Measurements from ENCODE around the gene C8A.

Gene C8A

GRCh38 chr1:56868761-56869160 is 14.2 kb downstream of the C8A start:
- Histone ChIP-seq H3K36me3 (ENCODE audit: control insufficient read depth in 1 of 2, insufficient read depth in 2 of 2, low read length in 2 of 2) (no peaks in the 10 kb centered on the region), H3K14ac (ENCODE audit: low read length) (no peak overlapping the region), H2AFZ (ENCODE audit: insufficient read depth, low read length, poor library complexity) (no peak overlapping the region), H2BK120ac (ENCODE audit: insufficient read depth, low read length, poor library complexity) (no peak overlapping the region), H4K91ac (ENCODE audit: low read depth, low read length) (no peak overlapping the region), H3K27me3 (ENCODE audit: insufficient read depth, low read length) (no peaks in the 10 kb centered on the region), H3K4me3 (ENCODE audit: low read depth, low read length) (no peak overlapping the region), H3K9me3 (ENCODE audit: insufficient read depth, low read depth, low read length) (no peaks in the 10 kb centered on the region), H4K12ac (ENCODE audit: low read depth, low read length) (no peak overlapping the region), H3K27ac (ENCODE audit: low read depth, low read length) (no peak overlapping the region), H3K4ac (ENCODE audit: low read depth, low read length) (no peak overlapping the region), H2BK12ac (ENCODE audit: low read length) (no peak overlapping the region), H3K79me1 (ENCODE audit: low read length) (no peaks in the 10 kb centered on the region), H4K8ac (ENCODE audit: low read depth, low read length) (no peak overlapping the region), H2AK5ac (ENCODE audit: low read length) (no peak overlapping the region), H3K18ac (ENCODE audit: low read length) (no peak overlapping the region), H3K9ac (ENCODE audit: low read length) (no peak overlapping the region), H2BK5ac (ENCODE audit: low read depth, low read length, poor library complexity) (no peak overlapping the region), H3K4me1 (ENCODE audit: control insufficient read depth in 1 of 2, insufficient read depth in 2 of 2, low read length in 2 of 2) (no peaks in the 10 kb centered on the region), H3K4me2 (ENCODE audit: low read length) (no peak overlapping the region), H3K23ac (ENCODE audit: low read length) (no peak overlapping the region), H3K79me2 (ENCODE audit: control insufficient read depth, insufficient read depth, low read length, poor library complexity) (no peaks in the 10 kb centered on the region)
- no CpG with 5 or more reads among the region's 2 CpGs for WGBS (ENCODE audit: extremely low coverage, insufficient coverage, insufficient read length)
- no peak for DNase-seq

DNA sequence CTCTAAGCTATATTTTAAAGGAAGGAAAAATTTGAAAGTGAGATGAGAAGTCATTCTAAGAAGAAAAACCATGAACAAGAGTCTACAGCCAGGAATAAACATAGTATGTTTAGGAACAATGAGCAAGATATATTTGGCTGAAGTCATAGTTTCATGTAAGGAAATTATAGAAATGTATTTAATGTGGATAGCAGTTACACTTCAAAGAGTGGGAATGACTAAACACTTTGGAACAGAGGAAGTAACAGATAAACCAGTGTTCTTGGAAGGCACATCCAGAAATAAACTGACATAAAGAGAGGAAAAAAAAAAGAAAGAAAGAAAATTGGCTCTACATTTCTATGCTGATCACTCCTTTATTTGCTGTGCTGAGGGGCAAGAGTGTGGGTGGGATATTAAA is 18.0 kb downstream of the C8A start:
- Histone ChIP-seq H3K79me2 (ENCODE audit: control insufficient read depth, insufficient read depth, low read length, poor library complexity) (no peaks in the 10 kb centered on the region), H3K23ac (ENCODE audit: low read length) (no peak overlapping the region), H3K4ac (ENCODE audit: low read depth, low read length) (no peak overlapping the region)

DNA sequence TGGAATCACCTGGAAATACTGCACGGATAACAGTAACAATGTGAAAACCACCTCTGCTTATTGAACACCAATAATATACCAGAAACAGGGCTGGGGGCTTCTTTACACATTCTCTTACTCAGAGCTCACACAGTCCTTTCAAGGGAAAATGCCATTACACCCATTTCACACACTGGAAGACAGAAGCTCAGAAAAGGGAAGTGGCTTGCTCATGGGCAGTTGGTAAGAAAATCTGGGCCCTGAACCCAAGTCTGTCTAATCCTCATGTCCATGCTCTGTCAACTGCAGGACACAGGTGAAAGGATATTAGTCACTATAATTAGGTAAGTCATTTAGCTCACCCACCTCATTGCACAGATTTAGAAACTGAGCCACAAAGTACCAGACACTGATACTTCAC is 18.6 kb downstream of the C8A start:
- H3K14ac ChIP-seq (ENCODE audit: low read length) = no peak overlapping the region
- H3K79me2 ChIP-seq (ENCODE audit: control insufficient read depth, insufficient read depth, low read length, poor library complexity) = no peaks in the 10 kb centered on the region
- no peaks in the 10 kb centered on the region for H3K9me3 ChIP-seq (ENCODE audit: insufficient read depth, low read depth, low read length)
- WGBS (ENCODE audit: extremely low coverage, insufficient coverage, insufficient read length) = no CpG with 5 or more reads among the region's 1 CpG
- no peaks in the 10 kb centered on the region for H3K36me3 ChIP-seq (ENCODE audit: control insufficient read depth in 1 of 2, insufficient read depth in 2 of 2, low read length in 2 of 2)
- no peak overlapping the region for H2AK5ac ChIP-seq (ENCODE audit: low read length)
- H4K12ac ChIP-seq (ENCODE audit: low read depth, low read length) = no peak overlapping the region
- no peak overlapping the region for H2BK12ac ChIP-seq (ENCODE audit: low read length)
- DNase-seq = no peak
- no peak overlapping the region for H3K9ac ChIP-seq (ENCODE audit: low read length)
- H2AFZ ChIP-seq (ENCODE audit: insufficient read depth, low read length, poor library complexity) = no peak overlapping the region
- no peak overlapping the region for H4K91ac ChIP-seq (ENCODE audit: low read depth, low read length)
- H3K4me1 ChIP-seq (ENCODE audit: control insufficient read depth in 1 of 2, insufficient read depth in 2 of 2, low read length in 2 of 2) = no peaks in the 10 kb centered on the region
- no peak overlapping the region for H4K8ac ChIP-seq (ENCODE audit: low read depth, low read length)
- H3K27me3 ChIP-seq (ENCODE audit: insufficient read depth, low read length) = no peaks in the 10 kb centered on the region
- no peaks in the 10 kb centered on the region for H3K79me1 ChIP-seq (ENCODE audit: low read length)
- no peak overlapping the region for H3K23ac ChIP-seq (ENCODE audit: low read length)
- no peak overlapping the region for H3K4me2 ChIP-seq (ENCODE audit: low read length)
- H3K4me3 ChIP-seq (ENCODE audit: low read depth, low read length) = no peak overlapping the region
- H3K4ac ChIP-seq (ENCODE audit: low read depth, low read length) = no peak overlapping the region
- H2BK5ac ChIP-seq (ENCODE audit: low read depth, low read length, poor library complexity) = no peak overlapping the region
- no peak overlapping the region for H3K27ac ChIP-seq (ENCODE audit: low read depth, low read length)
- H3K18ac ChIP-seq (ENCODE audit: low read length) = no peak overlapping the region
- no peak overlapping the region for H2BK120ac ChIP-seq (ENCODE audit: insufficient read depth, low read length, poor library complexity)

More for the DNA sequence above, 18.0 kb downstream of the C8A start:
- Histone ChIP-seq H4K8ac (ENCODE audit: low read depth, low read length) (no peak overlapping the region), H2AFZ (ENCODE audit: insufficient read depth, low read length, poor library complexity) (no peak overlapping the region), H3K14ac (ENCODE audit: low read length) (no peak overlapping the region), H3K27ac (ENCODE audit: low read depth, low read length) (no peak overlapping the region), H3K36me3 (ENCODE audit: control insufficient read depth in 1 of 2, insufficient read depth in 2 of 2, low read length in 2 of 2) (no peaks in the 10 kb centered on the region), H3K18ac (ENCODE audit: low read length) (no peak overlapping the region), H4K12ac (ENCODE audit: low read depth, low read length) (no peak overlapping the region), H2AK5ac (ENCODE audit: low read length) (no peak overlapping the region), H3K27me3 (ENCODE audit: insufficient read depth, low read length) (no peaks in the 10 kb centered on the region), H3K4me3 (ENCODE audit: low read depth, low read length) (no peak overlapping the region), H2BK5ac (ENCODE audit: low read depth, low read length, poor library complexity) (no peak overlapping the region), H3K79me1 (ENCODE audit: low read length) (no peaks in the 10 kb centered on the region), H2BK120ac (ENCODE audit: insufficient read depth, low read length, poor library complexity) (no peak overlapping the region), H3K4me1 (ENCODE audit: control insufficient read depth in 1 of 2, insufficient read depth in 2 of 2, low read length in 2 of 2) (no peaks in the 10 kb centered on the region), H3K9me3 (ENCODE audit: insufficient read depth, low read depth, low read length) (no peaks in the 10 kb centered on the region), H4K91ac (ENCODE audit: low read depth, low read length) (no peak overlapping the region), H3K9ac (ENCODE audit: low read length) (no peak overlapping the region), H2BK12ac (ENCODE audit: low read length) (no peak overlapping the region), H3K4me2 (ENCODE audit: low read length) (no peak overlapping the region)
- DNase-seq = no peak

DNA sequence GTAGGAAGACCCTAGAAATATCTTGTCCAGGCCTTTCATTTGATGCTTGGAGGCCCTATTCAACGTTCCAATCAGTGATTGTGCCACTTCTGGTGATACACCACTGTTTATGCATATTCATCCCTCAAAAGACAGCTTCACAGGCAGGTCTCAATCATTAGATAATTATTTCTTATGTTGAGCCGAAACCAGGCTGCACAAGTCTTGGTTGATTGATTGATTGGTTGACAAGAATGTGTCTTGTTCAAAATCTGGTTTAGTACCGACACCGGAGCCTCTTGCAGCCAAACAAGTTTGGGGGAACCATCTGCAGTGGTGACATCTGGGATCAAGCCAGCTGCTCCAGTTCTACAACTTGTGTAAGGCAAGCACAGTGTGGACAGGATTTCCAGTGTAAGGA is 20.1 kb downstream of the C8A start:
- Histone ChIP-seq H2BK5ac (ENCODE audit: low read depth, low read length, poor library complexity) (no peak overlapping the region), H3K4me1 (ENCODE audit: control insufficient read depth in 1 of 2, insufficient read depth in 2 of 2, low read length in 2 of 2) (no peaks in the 10 kb centered on the region), H3K27me3 (ENCODE audit: insufficient read depth, low read length) (no peaks in the 10 kb centered on the region), H4K12ac (ENCODE audit: low read depth, low read length) (no peak overlapping the region), H3K9me3 (ENCODE audit: insufficient read depth, low read depth, low read length) (no peaks in the 10 kb centered on the region), H4K8ac (ENCODE audit: low read depth, low read length) (no peak overlapping the region), H3K4me3 (ENCODE audit: low read depth, low read length) (no peak overlapping the region), H3K36me3 (ENCODE audit: control insufficient read depth in 1 of 2, insufficient read depth in 2 of 2, low read length in 2 of 2) (no peaks in the 10 kb centered on the region), H3K9ac (ENCODE audit: low read length) (no peak overlapping the region), H2BK12ac (ENCODE audit: low read length) (no peak overlapping the region), H2AFZ (ENCODE audit: insufficient read depth, low read length, poor library complexity) (no peak overlapping the region), H3K23ac (ENCODE audit: low read length) (no peak overlapping the region), H3K27ac (ENCODE audit: low read depth, low read length) (no peak overlapping the region), H4K91ac (ENCODE audit: low read depth, low read length) (no peak overlapping the region), H3K4me2 (ENCODE audit: low read length) (no peak overlapping the region), H3K4ac (ENCODE audit: low read depth, low read length) (no peak overlapping the region), H3K18ac (ENCODE audit: low read length) (no peak overlapping the region), H2AK5ac (ENCODE audit: low read length) (no peak overlapping the region), H2BK120ac (ENCODE audit: insufficient read depth, low read length, poor library complexity) (no peak overlapping the region), H3K79me1 (ENCODE audit: low read length) (no peaks in the 10 kb centered on the region), H3K79me2 (ENCODE audit: control insufficient read depth, insufficient read depth, low read length, poor library complexity) (no peaks in the 10 kb centered on the region), H3K14ac (ENCODE audit: low read length) (no peak overlapping the region)
- no peak for DNase-seq
- no CpG with 5 or more reads among the region's 4 CpGs for WGBS (ENCODE audit: extremely low coverage, insufficient coverage, insufficient read length)

- H3K4ac ChIP-seq (ENCODE audit: low read depth, low read length) = no peak overlapping the region
- H2AK5ac ChIP-seq (ENCODE audit: low read length) = no peak overlapping the region
- no peak overlapping the region for H4K8ac ChIP-seq (ENCODE audit: low read depth, low read length)
- H2AFZ ChIP-seq (ENCODE audit: insufficient read depth, low read length, poor library complexity) = no peak overlapping the region
- H3K18ac ChIP-seq (ENCODE audit: low read length) = no peak overlapping the region
- no peaks in the 10 kb centered on the region for H3K9me3 ChIP-seq (ENCODE audit: insufficient read depth, low read depth, low read length)
- H3K36me3 ChIP-seq (ENCODE audit: control insufficient read depth in 1 of 2, insufficient read depth in 2 of 2, low read length in 2 of 2) = no peaks in the 10 kb centered on the region
- no peak overlapping the region for H2BK5ac ChIP-seq (ENCODE audit: low read depth, low read length, poor library complexity)
- H3K23ac ChIP-seq (ENCODE audit: low read length) = no peak overlapping the region
- no peak overlapping the region for H3K9ac ChIP-seq (ENCODE audit: low read length)
- H4K91ac ChIP-seq (ENCODE audit: low read depth, low read length) = no peak overlapping the region
- no peak overlapping the region for H2BK120ac ChIP-seq (ENCODE audit: insufficient read depth, low read length, poor library complexity)
- H3K4me2 ChIP-seq (ENCODE audit: low read length) = no peak overlapping the region
- DNase-seq = no peak
- no CpG with 5 or more reads among the region's 3 CpGs for WGBS (ENCODE audit: extremely low coverage, insufficient coverage, insufficient read length)
- H4K12ac ChIP-seq (ENCODE audit: low read depth, low read length) = no peak overlapping the region
- H3K4me1 ChIP-seq (ENCODE audit: control insufficient read depth in 1 of 2, insufficient read depth in 2 of 2, low read length in 2 of 2) = no peaks in the 10 kb centered on the region
- H3K27me3 ChIP-seq (ENCODE audit: insufficient read depth, low read length) = no peaks in the 10 kb centered on the region
- no peaks in the 10 kb centered on the region for H3K79me1 ChIP-seq (ENCODE audit: low read length)
- no peak overlapping the region for H2BK12ac ChIP-seq (ENCODE audit: low read length)
- H3K4me3 ChIP-seq (ENCODE audit: low read depth, low read length) = no peak overlapping the region
- no peak overlapping the region for H3K27ac ChIP-seq (ENCODE audit: low read depth, low read length)
- no peak overlapping the region for H3K14ac ChIP-seq (ENCODE audit: low read length)
- H3K79me2 ChIP-seq (ENCODE audit: control insufficient read depth, insufficient read depth, low read length, poor library complexity) = no peaks in the 10 kb centered on the region
Observed at GRCh38 chr1:56877973-56878372, 23.4 kb downstream of the C8A start.

Measured in trophoblast cell (in vitro differentiated cells and primary cell).